ENCODE results near the gene TSACC.
"Not testable (repeated sequence)": the region's sequence is repeated elsewhere in the genome, so short reads cannot be mapped to it uniquely, and the experiment has no call there.

Gene TSACC

GRCh38 chr1:156368889-156369684 lies 30.8 kb downstream of the TSACC start, which contains the start of gene RHBG:
Gene RHBG, plus strand, starts transcription at chr1:156369211. Its CDS starts 39 bp downstream, at chr1:156369250.
- Histone ChIP-seq H2BK5ac (ENCODE audit: low read depth, low read length, poor library complexity) (peak within 1 kb of the TSS; percentile 96), H2BK12ac (ENCODE audit: low read length) (peak within 1 kb of the TSS; percentile 93), H4K91ac (ENCODE audit: low read depth, low read length) (peak within 1 kb of the TSS; percentile 86), H3K79me2 (ENCODE audit: control insufficient read depth, insufficient read depth, low read length, poor library complexity) (peaks cover 4% of the 10 kb centered on the region), H2AK5ac (ENCODE audit: low read length) (peak within 1 kb of the TSS; percentile 46), H4K8ac (ENCODE audit: low read depth, low read length) (peak within 1 kb of the TSS; percentile 82), H3K27ac (ENCODE audit: low read depth, low read length) (peak within 1 kb of the TSS; percentile 84), H3K18ac (ENCODE audit: low read length) (peak within 1 kb of the TSS; percentile 88), H3K27me3 (ENCODE audit: insufficient read depth, low read length) (no peaks in the 10 kb centered on the region), H4K12ac (ENCODE audit: low read depth, low read length) (peak within 1 kb of the TSS; percentile 43), H2AFZ (ENCODE audit: insufficient read depth, low read length, poor library complexity) (peak within 1 kb of the TSS; percentile 38), H3K9me3 (ENCODE audit: insufficient read depth, low read depth, low read length) (peaks cover 3% of the 10 kb centered on the region), H2BK120ac (ENCODE audit: insufficient read depth, low read length, poor library complexity) (peak within 1 kb of the TSS; percentile 94), H3K4me1 (ENCODE audit: control insufficient read depth in 1 of 2, insufficient read depth in 2 of 2, low read length in 2 of 2) (peaks cover 35 to 36% of the 10 kb centered on the region in 2 experiments), H3K4me3 (ENCODE audit: low read depth, low read length) (peak within 1 kb of the TSS; percentile 59), H3K4me2 (ENCODE audit: low read length) (peak within 1 kb of the TSS; percentile 78), H3K9ac (ENCODE audit: low read length) (peak within 1 kb of the TSS; percentile 2), H3K4ac (ENCODE audit: low read depth, low read length) (peak within 1 kb of the TSS; percentile 60), H3K79me1 (ENCODE audit: low read length) (peaks cover 27% of the 10 kb centered on the region), H3K14ac (ENCODE audit: low read length) (peak within 1 kb of the TSS; percentile 88), H3K36me3 (ENCODE audit: control insufficient read depth in 1 of 2, insufficient read depth in 2 of 2, low read length in 2 of 2) (peaks cover 0 to 6% of the 10 kb centered on the region in 2 experiments), H3K23ac (ENCODE audit: low read length) (no peak within 1 kb of the TSS)
- no CpG with 5 or more reads among the region's 48 CpGs for WGBS (ENCODE audit: extremely low coverage, insufficient coverage, insufficient read length)
- peak in 1 of 2 donors; percentile 60 for DNase-seq

GRCh38 chr1:156369685-156370286 lies 31.5 kb downstream of the TSACC start:
- Histone ChIP-seq H3K4me1 (ENCODE audit: control insufficient read depth in 1 of 2, insufficient read depth in 2 of 2, low read length in 2 of 2) (peaks cover 35 to 36% of the 10 kb centered on the region in 2 experiments), H2BK12ac (ENCODE audit: low read length) (peak overlapping the region; percentile 44), H2BK120ac (ENCODE audit: insufficient read depth, low read length, poor library complexity) (peak overlapping the region; percentile 66), H3K79me1 (ENCODE audit: low read length) (peaks cover 27% of the 10 kb centered on the region), H4K91ac (ENCODE audit: low read depth, low read length) (peak overlapping the region; percentile 74), H3K18ac (ENCODE audit: low read length) (peak overlapping the region; percentile 43), H3K14ac (ENCODE audit: low read length) (peak overlapping the region; percentile 58), H4K8ac (ENCODE audit: low read depth, low read length) (peak overlapping the region; percentile 82), H3K4me2 (ENCODE audit: low read length) (peak overlapping the region; percentile 78), H3K4me3 (ENCODE audit: low read depth, low read length) (peak overlapping the region; percentile 59)
- not testable (repeated sequence) for H3K9ac ChIP-seq (ENCODE audit: low read length); H3K79me2 ChIP-seq (ENCODE audit: control insufficient read depth, insufficient read depth, low read length, poor library complexity); H3K36me3 ChIP-seq (ENCODE audit: control insufficient read depth in 1 of 2, insufficient read depth in 2 of 2, low read length in 2 of 2); H3K27ac ChIP-seq (ENCODE audit: low read depth, low read length); H4K12ac ChIP-seq (ENCODE audit: low read depth, low read length); H3K4ac ChIP-seq (ENCODE audit: low read depth, low read length); H3K27me3 ChIP-seq (ENCODE audit: insufficient read depth, low read length); H3K23ac ChIP-seq (ENCODE audit: low read length); H2BK5ac ChIP-seq (ENCODE audit: low read depth, low read length, poor library complexity); H3K9me3 ChIP-seq (ENCODE audit: insufficient read depth, low read depth, low read length); H2AFZ ChIP-seq (ENCODE audit: insufficient read depth, low read length, poor library complexity); DNase-seq; H2AK5ac ChIP-seq (ENCODE audit: low read length)
- WGBS (ENCODE audit: extremely low coverage, insufficient coverage, insufficient read length), result no CpG with 5 or more reads among the region's 10 CpGs

- Histone ChIP-seq H3K4me3 (ENCODE audit: low read depth, low read length) (no peak overlapping the region), H3K79me1 (ENCODE audit: low read length) (peaks cover 23% of the 10 kb centered on the region), H4K8ac (ENCODE audit: low read depth, low read length) (no peak overlapping the region), H2AFZ (ENCODE audit: insufficient read depth, low read length, poor library complexity) (no peak overlapping the region), H3K9ac (ENCODE audit: low read length) (no peak overlapping the region), H3K14ac (ENCODE audit: low read length) (no peak overlapping the region), H3K79me2 (ENCODE audit: control insufficient read depth, insufficient read depth, low read length, poor library complexity) (peaks cover 4% of the 10 kb centered on the region), H3K9me3 (ENCODE audit: insufficient read depth, low read depth, low read length) (no peaks in the 10 kb centered on the region), H3K23ac (ENCODE audit: low read length) (no peak overlapping the region), H2BK120ac (ENCODE audit: insufficient read depth, low read length, poor library complexity) (no peak overlapping the region), H2AK5ac (ENCODE audit: low read length) (no peak overlapping the region), H3K4ac (ENCODE audit: low read depth, low read length) (no peak overlapping the region), H3K27me3 (ENCODE audit: insufficient read depth, low read length) (no peaks in the 10 kb centered on the region), H3K4me1 (ENCODE audit: control insufficient read depth in 1 of 2, insufficient read depth in 2 of 2, low read length in 2 of 2) (peaks cover 34% of the 10 kb centered on the region in 2 experiments), H3K36me3 (ENCODE audit: control insufficient read depth in 1 of 2, insufficient read depth in 2 of 2, low read length in 2 of 2) (peaks cover 0 to 6% of the 10 kb centered on the region in 2 experiments), H2BK5ac (ENCODE audit: low read depth, low read length, poor library complexity) (no peak overlapping the region), H3K18ac (ENCODE audit: low read length) (peak overlapping the region; percentile 34), H3K27ac (ENCODE audit: low read depth, low read length) (no peak overlapping the region), H4K12ac (ENCODE audit: low read depth, low read length) (no peak overlapping the region), H2BK12ac (ENCODE audit: low read length) (no peak overlapping the region), H4K91ac (ENCODE audit: low read depth, low read length) (no peak overlapping the region), H3K4me2 (ENCODE audit: low read length) (no peak overlapping the region)
- no CpG with 5 or more reads among the region's 7 CpGs for WGBS (ENCODE audit: extremely low coverage, insufficient coverage, insufficient read length)
- DNase-seq, result peak in 1 of 2 donors; percentile 14
Measured at GRCh38 chr1:156371553-156372264, 33.4 kb downstream of the TSACC start.

- Histone ChIP-seq H2AFZ (ENCODE audit: insufficient read depth, low read length, poor library complexity) (no peak overlapping the region), H3K4me2 (ENCODE audit: low read length) (no peak overlapping the region), H3K27me3 (ENCODE audit: insufficient read depth, low read length) (no peaks in the 10 kb centered on the region), H4K12ac (ENCODE audit: low read depth, low read length) (no peak overlapping the region), H3K14ac (ENCODE audit: low read length) (no peak overlapping the region), H2BK120ac (ENCODE audit: insufficient read depth, low read length, poor library complexity) (no peak overlapping the region), H3K36me3 (ENCODE audit: control insufficient read depth in 1 of 2, insufficient read depth in 2 of 2, low read length in 2 of 2) (peaks cover 2 to 9% of the 10 kb centered on the region in 2 experiments), H2BK12ac (ENCODE audit: low read length) (no peak overlapping the region), H2BK5ac (ENCODE audit: low read depth, low read length, poor library complexity) (no peak overlapping the region), H3K9me3 (ENCODE audit: insufficient read depth, low read depth, low read length) (no peaks in the 10 kb centered on the region), H3K23ac (ENCODE audit: low read length) (no peak overlapping the region), H3K9ac (ENCODE audit: low read length) (no peak overlapping the region), H3K4me1 (ENCODE audit: control insufficient read depth in 1 of 2, insufficient read depth in 2 of 2, low read length in 2 of 2) (peaks cover 31 to 34% of the 10 kb centered on the region in 2 experiments), H2AK5ac (ENCODE audit: low read length) (no peak overlapping the region), H3K4ac (ENCODE audit: low read depth, low read length) (no peak overlapping the region), H4K8ac (ENCODE audit: low read depth, low read length) (no peak overlapping the region), H3K18ac (ENCODE audit: low read length) (no peak overlapping the region), H3K27ac (ENCODE audit: low read depth, low read length) (no peak overlapping the region), H3K79me1 (ENCODE audit: low read length) (peaks cover 19% of the 10 kb centered on the region), H4K91ac (ENCODE audit: low read depth, low read length) (no peak overlapping the region), H3K79me2 (ENCODE audit: control insufficient read depth, insufficient read depth, low read length, poor library complexity) (peaks cover 4% of the 10 kb centered on the region), H3K4me3 (ENCODE audit: low read depth, low read length) (no peak overlapping the region)
- DNase-seq, result no peak
Measured at GRCh38 chr1:156372265-156372586, 33.9 kb downstream of the TSACC start.

All from trophoblast cell (in vitro differentiated cells and primary cell).